ENCODE data around the gene METTL9. TPM values are rescaled to one million over a fixed set of nuclear protein-coding genes. Genes with fewer than 3 reads are reported as not detected.
"Not testable (repeated sequence)": the region's sequence is repeated elsewhere in the genome, so short reads cannot be mapped to it uniquely, and the experiment has no call there.

Gene METTL9
- polyA plus RNA-seq, 3 donors = 256 to 286 (median 268) TPM

GRCh38 chr16:21631951-21632575 is 32.7 kb downstream of the METTL9 start:
- DNase-seq (ENCODE audit: low read depth in 3 of 3, low spot score in 2 of 3) = not testable (repeated sequence)

DNA sequence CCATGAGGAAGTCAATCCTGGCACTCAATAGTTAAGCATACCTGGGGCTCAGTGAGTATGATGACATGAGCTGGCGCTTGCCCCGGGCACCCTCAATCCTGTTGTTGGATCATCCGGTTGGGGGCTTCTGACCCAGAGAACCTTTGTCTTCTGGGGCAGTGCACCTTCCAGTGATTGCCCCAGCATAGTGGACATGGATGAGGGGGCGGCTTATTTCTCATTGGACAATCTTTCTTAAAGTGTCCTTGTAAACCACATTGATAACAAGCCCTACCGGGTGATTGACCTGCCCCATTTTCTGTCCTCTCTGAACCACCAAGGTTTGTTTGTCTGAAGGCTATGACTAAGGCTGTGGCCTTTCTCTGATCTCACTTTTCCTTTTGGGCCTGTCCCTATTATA is 34.8 kb downstream of the METTL9 start:
- DNase-seq (ENCODE audit: low read depth in 3 of 3, low spot score in 2 of 3) = no peak

- not testable (repeated sequence) for DNase-seq (ENCODE audit: low read depth in 3 of 3, low spot score in 2 of 3)
Observed at GRCh38 chr16:21635694-21636093, 36.3 kb downstream of the METTL9 start.

DNA sequence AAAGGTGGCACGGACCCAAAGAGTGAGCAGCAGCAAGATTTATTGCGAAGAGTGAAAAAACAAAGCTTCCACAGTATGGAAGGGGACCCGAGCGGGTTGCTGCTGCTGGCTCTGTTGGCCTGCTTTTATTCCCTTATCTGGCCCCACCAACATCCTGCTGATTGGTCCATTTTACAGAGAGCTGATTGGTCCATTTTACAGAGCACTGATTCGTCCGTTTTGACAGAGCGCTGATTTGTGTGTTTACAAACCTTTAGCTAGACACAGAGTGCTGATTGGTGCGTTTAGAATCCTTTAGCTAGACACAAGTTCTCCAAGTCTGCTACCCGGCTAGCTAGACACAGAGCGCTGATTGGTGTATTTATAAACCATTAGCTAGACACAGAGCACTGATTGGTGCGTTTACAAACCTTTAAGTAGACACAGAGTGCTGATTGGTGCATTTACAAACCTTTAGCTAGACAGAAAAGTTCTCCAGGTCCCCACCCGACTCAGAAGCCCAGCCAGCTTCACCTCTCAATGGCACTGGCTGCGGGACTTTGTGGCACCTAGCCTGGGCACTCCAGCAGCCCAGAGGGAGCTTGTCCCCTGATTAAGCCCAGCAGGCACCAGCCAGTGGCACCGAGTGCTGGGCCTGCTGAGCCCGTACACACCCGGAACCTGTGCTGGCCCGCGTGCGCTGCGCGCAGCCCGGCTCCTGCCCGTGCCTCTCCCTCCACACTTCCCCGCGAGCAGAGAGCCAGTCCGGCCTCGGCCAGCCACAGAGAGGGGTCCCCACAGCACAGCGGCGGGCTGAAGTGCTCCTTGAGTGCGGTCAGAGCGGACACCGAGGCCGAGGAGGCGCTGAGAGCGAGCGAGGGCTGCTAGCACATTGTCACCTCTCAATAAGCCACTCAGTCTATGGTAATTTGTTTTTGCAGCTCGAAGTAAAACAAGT is 37.9 kb downstream of the METTL9 start:
- no peak for DNase-seq (ENCODE audit: low read depth in 3 of 3, low spot score in 2 of 3)

DNA sequence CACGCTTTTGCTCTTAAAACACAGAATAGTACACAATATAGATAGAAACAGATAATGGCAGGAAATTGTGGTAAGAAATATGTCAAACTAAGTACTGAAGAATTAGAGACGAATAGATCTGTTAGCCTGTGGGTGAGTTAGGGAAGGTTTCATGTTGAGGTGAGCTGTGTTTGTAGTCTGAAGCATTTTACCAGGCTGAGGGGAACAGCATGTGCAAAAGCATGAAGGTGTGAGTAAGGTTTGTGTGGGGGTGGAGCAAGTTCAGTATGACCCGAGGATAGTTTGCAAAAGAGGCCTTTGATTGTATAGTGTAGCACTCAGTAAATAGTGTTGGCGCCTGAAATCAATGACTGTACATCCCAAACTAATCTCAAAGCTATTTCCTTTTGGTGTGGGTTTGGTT is 39.2 kb downstream of the METTL9 start:
- no peak for DNase-seq (ENCODE audit: low read depth in 3 of 3, low spot score in 2 of 3)

DNA sequence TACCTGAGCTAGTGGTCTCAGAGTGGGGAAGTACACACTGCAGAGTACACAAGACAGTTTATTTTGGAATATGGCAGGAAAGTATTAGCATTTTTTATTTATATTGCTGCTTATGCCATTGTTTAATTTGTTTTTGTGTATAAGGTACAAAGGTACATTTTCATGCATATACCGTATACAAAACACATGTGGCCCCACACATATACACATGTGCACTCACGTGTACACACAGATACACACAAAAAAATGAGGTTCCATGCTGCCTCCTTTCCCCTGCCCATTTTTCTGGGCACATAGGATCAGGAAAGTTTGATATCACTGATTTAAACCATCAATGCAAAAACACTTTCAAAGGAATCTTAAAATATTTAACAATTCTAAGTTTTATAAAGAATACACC is 40.1 kb downstream of the METTL9 start:
- DNase-seq (ENCODE audit: low read depth in 3 of 3, low spot score in 2 of 3) = no peak

DNA sequence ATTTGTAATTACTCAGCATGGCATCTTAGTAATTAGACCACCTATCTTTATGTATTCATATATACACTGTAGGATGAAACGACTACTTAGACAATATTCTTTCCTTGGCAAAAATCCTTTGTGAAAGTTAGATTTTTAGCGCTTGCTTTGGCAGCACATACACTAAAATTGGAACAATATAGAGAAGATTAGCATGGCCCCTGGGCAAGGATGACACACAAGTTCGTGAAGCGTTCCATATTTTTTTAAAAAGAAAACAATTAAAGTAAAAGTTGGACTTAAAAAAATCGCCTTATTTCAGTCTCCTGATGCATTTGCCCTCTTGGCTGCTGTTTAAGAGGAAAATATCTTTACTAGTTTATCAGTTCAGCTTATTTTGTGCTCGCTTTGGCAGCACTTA is 42.5 kb downstream of the METTL9 start:
- DNase-seq (ENCODE audit: low read depth in 3 of 3, low spot score in 2 of 3) = no peak

DNA sequence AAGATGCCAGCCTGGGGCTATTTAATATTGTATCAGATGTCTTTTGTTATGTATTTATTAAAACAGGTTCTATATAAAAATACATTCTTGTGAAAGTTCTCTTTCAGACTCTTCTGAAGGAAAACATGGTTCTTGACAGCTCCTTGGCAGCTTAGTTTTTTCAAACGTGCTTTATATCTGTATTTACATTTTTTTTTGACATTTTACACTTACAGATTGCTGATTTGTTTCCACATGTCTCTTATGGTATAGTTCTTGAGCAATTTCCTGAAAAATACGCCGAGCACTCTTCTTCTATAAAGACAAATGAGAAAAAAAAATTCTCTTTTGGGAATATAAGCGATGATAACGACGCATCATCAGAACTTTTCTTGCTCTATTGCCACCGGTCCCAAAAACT is 43.5 kb downstream of the METTL9 start:
- DNase-seq (ENCODE audit: low read depth in 3 of 3, low spot score in 2 of 3) = no peak

- no peak for DNase-seq (ENCODE audit: low read depth in 3 of 3, low spot score in 2 of 3)
Observed at GRCh38 chr16:21643785-21644184, 44.4 kb downstream of the METTL9 start.

DNA sequence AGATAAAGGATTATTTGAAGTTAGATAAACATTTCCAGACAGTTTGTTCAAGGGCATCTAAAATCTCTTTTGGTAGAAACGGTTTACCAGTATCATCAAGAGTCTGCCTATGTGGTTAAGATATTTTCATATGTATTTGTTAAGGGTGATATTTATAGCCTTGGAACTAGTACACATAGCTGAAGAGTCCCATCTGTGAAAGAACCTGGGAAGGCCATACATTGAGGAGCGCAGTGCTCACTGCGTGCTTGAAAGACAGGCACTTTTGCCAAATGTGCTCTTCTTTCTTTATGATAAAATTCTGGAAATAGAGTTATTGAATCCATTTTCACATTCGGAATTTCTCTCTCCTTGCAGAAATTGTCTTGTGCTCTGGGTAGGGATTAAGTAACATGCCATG is 45.3 kb downstream of the METTL9 start:
- DNase-seq (ENCODE audit: low read depth in 3 of 3, low spot score in 2 of 3) = no peak

DNA sequence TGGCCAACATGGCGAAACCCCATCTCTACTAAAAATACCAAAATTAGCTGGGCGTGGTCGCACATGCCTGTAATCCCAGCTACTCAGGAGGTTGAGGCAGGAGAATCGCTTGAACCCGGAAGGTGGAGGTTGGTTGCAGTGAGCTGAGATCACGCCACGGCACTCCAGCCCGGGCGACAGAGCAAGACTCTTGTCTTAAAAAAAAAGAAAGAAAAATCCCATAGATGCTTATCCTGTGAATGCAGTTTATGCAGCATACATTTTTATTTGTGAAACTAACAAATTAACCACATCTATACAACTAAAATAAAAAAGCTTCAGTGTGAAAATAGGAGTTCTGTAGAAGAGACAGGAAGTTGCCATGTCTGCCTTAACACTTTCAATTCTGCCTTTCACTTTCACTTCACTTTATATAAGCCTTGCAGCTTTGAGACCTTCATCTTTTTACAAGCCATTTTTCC is 45.9 kb downstream of the METTL9 start:
- no peak for DNase-seq (ENCODE audit: low read depth in 3 of 3, low spot score in 2 of 3)

GRCh38 chr16:21646091-21646490 is 46.7 kb downstream of the METTL9 start:
- no peak for DNase-seq (ENCODE audit: low read depth in 3 of 3, low spot score in 2 of 3)

- DNase-seq (ENCODE audit: low read depth in 3 of 3, low spot score in 2 of 3) = no peak
Observed at GRCh38 chr16:21646721-21647561, 47.6 kb downstream of the METTL9 start.

GRCh38 chr16:21647562-21648164 is 48.3 kb downstream of the METTL9 start:
- no peak for DNase-seq (ENCODE audit: low read depth in 3 of 3, low spot score in 2 of 3)

DNA sequence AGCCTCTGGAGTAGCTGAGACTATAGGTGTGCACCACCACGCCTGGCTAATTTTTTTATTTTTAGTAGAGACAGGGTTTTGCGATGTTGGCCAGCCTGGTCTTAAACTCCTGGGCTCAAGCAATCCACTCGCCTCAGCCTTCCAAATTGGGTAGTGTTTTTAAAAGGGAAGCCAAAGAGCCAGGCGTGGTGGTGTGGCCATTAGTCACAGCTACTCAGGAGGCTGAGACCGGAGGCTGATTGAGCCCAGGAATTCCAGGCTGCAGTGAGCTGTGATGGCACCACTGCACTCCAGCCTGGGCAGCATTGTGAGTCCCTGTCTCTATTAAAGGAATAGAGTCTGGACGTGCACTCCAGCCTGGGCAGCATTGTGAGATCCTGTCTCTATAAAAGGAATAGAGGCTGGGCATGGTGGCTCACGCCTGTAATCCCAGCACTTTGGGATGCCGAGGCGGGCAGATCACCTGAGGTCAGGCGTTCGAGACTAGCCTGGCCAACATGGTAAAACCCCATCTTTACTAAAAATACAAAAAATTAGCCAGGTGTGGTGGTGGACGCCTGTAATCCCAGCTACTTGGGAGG is 50.5 kb downstream of the METTL9 start:
- not testable (repeated sequence) for DNase-seq (ENCODE audit: low read depth in 3 of 3, low spot score in 2 of 3)

DNA sequence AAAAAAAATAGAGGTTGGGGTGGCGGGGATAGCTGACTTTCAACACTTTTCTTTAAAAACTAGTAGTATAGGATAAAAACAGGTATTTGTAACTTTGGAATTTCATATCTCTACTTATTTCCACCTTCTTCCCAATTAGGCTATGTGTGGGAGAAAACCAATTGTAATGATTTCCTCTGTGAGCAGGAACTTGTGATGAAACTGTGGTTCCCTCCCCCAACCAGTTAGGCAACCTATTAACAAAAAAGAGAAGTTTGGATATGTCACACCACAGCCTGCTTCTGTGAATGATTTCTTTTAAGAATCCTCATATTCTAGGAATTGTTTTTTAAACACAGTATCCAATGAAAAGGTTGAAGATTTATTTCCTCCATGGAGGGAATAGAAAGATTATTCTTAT is 51.1 kb downstream of the METTL9 start:
- DNase-seq (ENCODE audit: low read depth in 3 of 3, low spot score in 2 of 3) = no peak

GRCh38 chr16:21651515-21651914 is 52.1 kb downstream of the METTL9 start:
- DNase-seq (ENCODE audit: low read depth in 3 of 3, low spot score in 2 of 3) = no peak

GRCh38 chr16:21652453-21652852 is 53.1 kb downstream of the METTL9 start, which contains the start of gene IGSF6:
TSS of gene IGSF6 (minus strand) at chr16:21652608. CDS start at chr16:21652598, 10 bp downstream.
- DNase-seq (ENCODE audit: low read depth in 3 of 3, low spot score in 2 of 3) = no peak

DNA sequence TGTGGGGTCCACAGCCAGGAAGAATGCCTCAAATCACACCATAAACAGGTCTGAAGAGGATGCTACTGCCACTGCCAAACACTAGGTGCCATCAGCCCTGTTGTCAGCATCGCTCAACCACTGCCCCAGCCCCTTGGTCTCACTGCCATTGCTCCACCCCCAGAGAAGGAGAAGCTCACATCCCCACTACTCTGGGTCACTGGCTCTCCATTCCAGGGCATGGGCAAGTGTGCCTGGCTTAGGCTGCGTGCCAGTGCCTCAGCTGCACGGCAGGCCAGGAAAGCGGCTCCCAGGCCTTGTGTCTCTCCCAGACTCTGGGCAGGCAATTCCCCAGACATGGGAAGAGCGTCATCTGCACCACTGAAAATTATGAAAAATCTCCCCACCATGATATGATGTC is 54.2 kb downstream of the METTL9 start:
- DNase-seq (ENCODE audit: low read depth in 3 of 3, low spot score in 2 of 3) = no peak

GRCh38 chr16:21654466-21654865 is 55.1 kb downstream of the METTL9 start:
- DNase-seq (ENCODE audit: low read depth in 3 of 3, low spot score in 2 of 3) = no peak
